Endodermal cell (in vitro differentiated cells): ENCODE data around the gene SPAG8. TPM values are rescaled to one million over a fixed set of nuclear protein-coding genes. Genes with fewer than 3 reads are reported as not detected.

Experiments used
- DNase-seq: peaks from one replicate; pipeline ENCODE4 v3.0.0-alpha.2; 2017
- H3K27ac ChIP-seq: 2 replicates; pipeline ENCODE4 v1.5.1; 2013; ENCODE audit warnings: mild to moderate bottlenecking, low read depth, low read length, moderate library complexity
- H3K27me3 ChIP-seq: 2 replicates; pipeline ENCODE4 v1.6.1; 2013; ENCODE audit warnings: mild to moderate bottlenecking, low read length, moderate library complexity; ENCODE audit not compliant: insufficient read depth, control insufficient read depth, poor library complexity, severe bottlenecking
- H3K36me3 ChIP-seq: 2 replicates; pipeline ENCODE4 v1.7.0; 2013; ENCODE audit warnings: mild to moderate bottlenecking, low read length, moderate library complexity; ENCODE audit not compliant: control insufficient read depth, insufficient read depth
- H3K4me1 ChIP-seq: one replicate; pipeline ENCODE4 v1.7.0; 2013; ENCODE audit warnings: low read length; ENCODE audit not compliant: control insufficient read depth, insufficient read depth
- H3K4me3 ChIP-seq: 2 replicates; pipeline ENCODE4 v1.5.1; 2013; ENCODE audit warnings: mild to moderate bottlenecking, low read length, moderate library complexity
- H3K9ac ChIP-seq: 2 replicates; pipeline ENCODE4 v1.6.1; 2013; ENCODE audit warnings: mild to moderate bottlenecking, low read length, moderate library complexity; ENCODE audit not compliant: poor library complexity, severe bottlenecking; ENCODE audit errors: extremely low read depth
- H3K9me3 ChIP-seq: 2 replicates; pipeline ENCODE4 v1.6.1; 2013; ENCODE audit warnings: mild to moderate bottlenecking, low read length, moderate library complexity; ENCODE audit not compliant: control insufficient read depth
- H3K27ac Mint-ChIP-seq: 2 replicates; pipeline ENCODE4 v1.8.0; 2020; ENCODE audit warnings: mixed read lengths
- H3K27me3 Mint-ChIP-seq: 2 replicates; pipeline ENCODE4 v1.8.0; 2021; ENCODE audit warnings: mild to moderate bottlenecking, mixed read lengths; ENCODE audit not compliant: insufficient read depth
- H3K36me3 Mint-ChIP-seq: 2 replicates; pipeline ENCODE4 v1.8.0; 2020; ENCODE audit warnings: low read depth, mixed read lengths
- H3K4me1 Mint-ChIP-seq: 2 replicates; pipeline ENCODE4 v1.8.0; 2020; ENCODE audit warnings: mixed read lengths
- H3K4me3 Mint-ChIP-seq: 2 replicates; pipeline ENCODE4 v1.8.0; 2020; ENCODE audit warnings: mild to moderate bottlenecking, moderate library complexity, mixed read lengths
- H3K9me3 Mint-ChIP-seq: 2 replicates; pipeline ENCODE4 v1.8.0; 2020; ENCODE audit warnings: mild to moderate bottlenecking, mixed read lengths
- WGBS, 2 experiments: methylation state at CpG; one replicate each; pipeline versions ENCODE4 v1.1.5 to v1.1.7; 2013; ENCODE audit warnings: missing lambda C conversion rate in 2 of 2, mixed read lengths in 1 of 2; ENCODE audit not compliant: insufficient coverage in 1 of 2, insufficient read length in 1 of 2; 5-methylcytosine and 5-hydroxymethylcytosine counted together
- total RNA-seq, 2 donors: library from RNA; stranded (reverse); fragmentation: NEBNext Ultra II Directional in 1 of 2; extraction: Animal tissue kit (Norgen Biotek cat#: 25700) in 1 of 2; gene quantifications; 2 replicates in 1 of 2; 3 replicates in 1 of 2; pipeline ENCODE4 v1.2.1, GENCODE V29; 2021
- TF ChIP-seq, protein P1 (sequence below): fragments of 200-600 bp; sonication (generic); conservative IDR thresholded peaks from 2 replicates; pipeline ENCODE4 v1.5.0; 2021; ENCODE audit warnings: antibody characterized with exemption, mild to moderate bottlenecking

The SPAG8 gene
- total RNA-seq, 2 donors from 2014 or later: 1.2 to 1.4 TPM

- DNase-seq: no peak
- Histone ChIP-seq H3K27ac (no peak overlapping the region), H3K9me3 (no peaks in the 10 kb centered on the region), H3K27me3 (no peaks in the 10 kb centered on the region), H3K9ac (no peak overlapping the region), H3K4me1 (no peaks in the 10 kb centered on the region), H3K36me3 (no peaks in the 10 kb centered on the region), H3K4me3 (no peak overlapping the region)
- TF ChIP-seq, protein P1, sequence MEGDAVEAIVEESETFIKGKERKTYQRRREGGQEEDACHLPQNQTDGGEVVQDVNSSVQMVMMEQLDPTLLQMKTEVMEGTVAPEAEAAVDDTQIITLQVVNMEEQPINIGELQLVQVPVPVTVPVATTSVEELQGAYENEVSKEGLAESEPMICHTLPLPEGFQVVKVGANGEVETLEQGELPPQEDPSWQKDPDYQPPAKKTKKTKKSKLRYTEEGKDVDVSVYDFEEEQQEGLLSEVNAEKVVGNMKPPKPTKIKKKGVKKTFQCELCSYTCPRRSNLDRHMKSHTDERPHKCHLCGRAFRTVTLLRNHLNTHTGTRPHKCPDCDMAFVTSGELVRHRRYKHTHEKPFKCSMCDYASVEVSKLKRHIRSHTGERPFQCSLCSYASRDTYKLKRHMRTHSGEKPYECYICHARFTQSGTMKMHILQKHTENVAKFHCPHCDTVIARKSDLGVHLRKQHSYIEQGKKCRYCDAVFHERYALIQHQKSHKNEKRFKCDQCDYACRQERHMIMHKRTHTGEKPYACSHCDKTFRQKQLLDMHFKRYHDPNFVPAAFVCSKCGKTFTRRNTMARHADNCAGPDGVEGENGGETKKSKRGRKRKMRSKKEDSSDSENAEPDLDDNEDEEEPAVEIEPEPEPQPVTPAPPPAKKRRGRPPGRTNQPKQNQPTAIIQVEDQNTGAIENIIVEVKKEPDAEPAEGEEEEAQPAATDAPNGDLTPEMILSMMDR: no peak
- Mint-ChIP-seq H3K9me3 (no peaks in the 10 kb centered on the region), H3K27me3 (peaks cover 8% of the 10 kb centered on the region), H3K36me3 (no peaks in the 10 kb centered on the region), H3K4me3 (no peak overlapping the region), H3K4me1 (peaks cover 13% of the 10 kb centered on the region), H3K27ac (no peak overlapping the region)
- WGBS, 2 experiments: 89% methylated on average over 3 of the region's 3 CpGs; no CpG with 5 or more reads in 1 of the 2 experiments
Measured at GRCh38 chr9:35827486-35827885, 15.4 kb upstream of the SPAG8 start.

DNA sequence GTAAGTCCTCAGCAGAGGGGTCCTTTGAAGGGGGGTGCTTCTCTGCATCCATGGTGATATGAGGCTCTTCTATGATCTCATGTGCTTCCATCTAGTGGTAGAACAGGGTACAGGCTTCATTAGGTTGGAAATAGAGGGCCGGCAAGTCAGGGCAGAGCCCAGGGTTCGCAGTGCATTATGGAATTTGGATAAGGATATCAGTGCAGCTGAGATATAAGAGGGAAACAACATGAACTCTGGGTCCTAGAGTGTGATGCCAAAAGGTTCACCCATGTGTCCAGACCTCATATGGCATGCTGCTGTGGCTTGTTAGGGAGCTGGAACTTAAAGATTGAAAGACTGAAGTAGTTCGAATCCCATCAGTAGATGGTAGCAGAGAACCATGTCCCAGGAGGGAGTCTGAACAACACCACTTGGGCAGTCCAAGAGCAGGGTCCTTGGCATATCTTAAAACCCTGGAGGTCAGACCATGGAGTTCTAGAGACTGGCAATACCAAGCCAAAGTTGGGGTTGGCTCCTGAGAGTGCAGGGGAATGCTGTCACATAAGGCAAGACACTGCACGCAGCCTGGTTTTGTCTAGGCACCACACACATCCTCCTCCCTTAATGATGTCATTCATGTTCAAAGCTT is 14.1 kb upstream of the SPAG8 start:
- Mint-ChIP-seq H3K4me1 (peaks cover 13% of the 10 kb centered on the region), H3K27ac (no peak overlapping the region), H3K36me3 (no peaks in the 10 kb centered on the region), H3K4me3 (no peak overlapping the region), H3K27me3 (peaks cover 5% of the 10 kb centered on the region), H3K9me3 (no peaks in the 10 kb centered on the region)
- Histone ChIP-seq H3K36me3 (no peaks in the 10 kb centered on the region), H3K9me3 (no peaks in the 10 kb centered on the region), H3K27me3 (no peaks in the 10 kb centered on the region), H3K27ac (no peak overlapping the region), H3K9ac (no peak overlapping the region), H3K4me3 (no peak overlapping the region), H3K4me1 (no peaks in the 10 kb centered on the region)
- peak; percentile 73 for DNase-seq
- WGBS, 2 experiments: 64 to 66% methylated on average over 4 of the region's 4 CpGs
- TF ChIP-seq, protein P1: peak; percentile 88

DNA sequence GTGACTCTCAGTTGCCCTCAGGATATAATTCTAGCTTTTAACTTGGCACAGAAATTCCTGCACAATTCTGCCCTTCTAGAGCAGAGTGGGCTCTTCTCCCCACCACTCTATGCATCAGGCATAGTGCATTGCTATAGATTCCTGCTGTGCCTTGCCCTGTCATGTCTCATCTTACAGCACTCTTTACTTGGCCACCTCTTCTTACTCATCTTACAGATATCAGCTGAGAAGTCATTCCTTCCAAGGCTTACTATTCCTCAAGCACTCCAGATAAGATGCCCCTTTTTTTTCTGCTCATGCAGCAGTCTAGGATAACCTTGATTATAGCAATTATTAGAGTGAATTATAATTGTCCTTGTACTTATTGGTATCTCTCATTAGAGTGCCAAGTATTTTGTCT is 10.9 kb upstream of the SPAG8 start:
- no peak overlapping the region for H3K4me3 Mint-ChIP-seq

More for the DNA sequence above, 10.9 kb upstream of the SPAG8 start:
- Mint-ChIP-seq H3K36me3 (no peaks in the 10 kb centered on the region), H3K4me1 (peaks cover 3% of the 10 kb centered on the region), H3K27ac (no peak overlapping the region), H3K9me3 (no peaks in the 10 kb centered on the region), H3K27me3 (peaks cover 5% of the 10 kb centered on the region)
- no peak overlapping the region for H3K27ac ChIP-seq
- no peaks in the 10 kb centered on the region for H3K36me3 ChIP-seq
- H3K9ac ChIP-seq: no peak overlapping the region
- H3K4me3 ChIP-seq: no peak overlapping the region
- no peak for DNase-seq
- no peaks in the 10 kb centered on the region for H3K4me1 ChIP-seq
- TF ChIP-seq, protein P1: no peak
- H3K27me3 ChIP-seq: peaks cover under 1% of the 10 kb centered on the region
- H3K9me3 ChIP-seq: no peaks in the 10 kb centered on the region
